Activated CD8-positive, alpha-beta memory T cell treated with anti-CD3 and anti-CD28 coated beads for 4 hours (primary cell): ENCODE results near the gene RAB4B.
"Not testable (repeated sequence)": the region's sequence is repeated elsewhere in the genome, so short reads cannot be mapped to it uniquely, and the experiment has no call there.

Experiments
- DNase-seq, 2 donors: peaks; one replicate each; pipeline ENCODE4 v3.0.0-alpha.2; 2020; ENCODE audit warnings: low read depth in 2 of 2

The RAB4B gene

GRCh38 chr19:40803857-40804782 is 26.1 kb downstream of the RAB4B start:
- DNase-seq = no peak

- DNase-seq = no peak
Observed at GRCh38 chr19:40804783-40805242, 26.8 kb downstream of the RAB4B start.

GRCh38 chr19:40805258-40805868 is 27.3 kb downstream of the RAB4B start:
- no peak for DNase-seq

- peak; percentile 53 to 58 for DNase-seq
Observed at GRCh38 chr19:40806423-40807146, 28.5 kb downstream of the RAB4B start.

- DNase-seq = no peak
Observed at GRCh38 chr19:40807147-40808020, 29.3 kb downstream of the RAB4B start.

- DNase-seq = no peak
Observed at GRCh38 chr19:40808021-40808325, 29.9 kb downstream of the RAB4B start.

- no peak for DNase-seq
Observed at GRCh38 chr19:40808497-40808896, 30.4 kb downstream of the RAB4B start.

GRCh38 chr19:40809358-40810086 is 31.5 kb downstream of the RAB4B start:
- no peak for DNase-seq

- DNase-seq = no peak
Observed at GRCh38 chr19:40810160-40810559, 32.1 kb downstream of the RAB4B start.

- DNase-seq = not testable (repeated sequence)
Observed at GRCh38 chr19:40810649-40811408, 32.8 kb downstream of the RAB4B start.

- DNase-seq = no peak
Observed at GRCh38 chr19:40811478-40812341, 33.7 kb downstream of the RAB4B start.

- DNase-seq = not testable (repeated sequence)
Observed at GRCh38 chr19:40812571-40812970, 34.5 kb downstream of the RAB4B start.

- DNase-seq = no peak
Observed at GRCh38 chr19:40813182-40813581, 35.1 kb downstream of the RAB4B start.

- DNase-seq = no peak
Observed at GRCh38 chr19:40815223-40815622, 37.2 kb downstream of the RAB4B start.

GRCh38 chr19:40818480-40819399 is 40.7 kb downstream of the RAB4B start:
- DNase-seq = peak; percentile 54 to 61

- DNase-seq = not testable (repeated sequence)
Observed at GRCh38 chr19:40819479-40820234, 41.6 kb downstream of the RAB4B start.

GRCh38 chr19:40822161-40822560 is 44.1 kb downstream of the RAB4B start:
- DNase-seq = no peak
